OCI-LY7 (cell line): ENCODE results near the gene ZMYND8.

Experiments used
- EZH2phosphoT487 ChIP-seq: fragments of 200-600 bp; sonication (generic); IDR thresholded peaks from 2 replicates; pipeline ENCODE4 v1.6.1; 2018; ENCODE audit warnings: low read depth, borderline replicate concordance, mild to moderate bottlenecking, mixed run types, antibody characterized with exemption, low read length, moderate library complexity, mixed read lengths
- TF ChIP-seq, protein P1 (sequence below): fragments of 200-600 bp; sonication (generic); conservative IDR thresholded peaks from 2 replicates; pipeline ENCODE4 v1.5.1; 2014; ENCODE audit warnings: mild to moderate bottlenecking, antibody characterized with exemption, low read length, moderate library complexity, mixed read lengths

- TF ChIP-seq, protein P1, sequence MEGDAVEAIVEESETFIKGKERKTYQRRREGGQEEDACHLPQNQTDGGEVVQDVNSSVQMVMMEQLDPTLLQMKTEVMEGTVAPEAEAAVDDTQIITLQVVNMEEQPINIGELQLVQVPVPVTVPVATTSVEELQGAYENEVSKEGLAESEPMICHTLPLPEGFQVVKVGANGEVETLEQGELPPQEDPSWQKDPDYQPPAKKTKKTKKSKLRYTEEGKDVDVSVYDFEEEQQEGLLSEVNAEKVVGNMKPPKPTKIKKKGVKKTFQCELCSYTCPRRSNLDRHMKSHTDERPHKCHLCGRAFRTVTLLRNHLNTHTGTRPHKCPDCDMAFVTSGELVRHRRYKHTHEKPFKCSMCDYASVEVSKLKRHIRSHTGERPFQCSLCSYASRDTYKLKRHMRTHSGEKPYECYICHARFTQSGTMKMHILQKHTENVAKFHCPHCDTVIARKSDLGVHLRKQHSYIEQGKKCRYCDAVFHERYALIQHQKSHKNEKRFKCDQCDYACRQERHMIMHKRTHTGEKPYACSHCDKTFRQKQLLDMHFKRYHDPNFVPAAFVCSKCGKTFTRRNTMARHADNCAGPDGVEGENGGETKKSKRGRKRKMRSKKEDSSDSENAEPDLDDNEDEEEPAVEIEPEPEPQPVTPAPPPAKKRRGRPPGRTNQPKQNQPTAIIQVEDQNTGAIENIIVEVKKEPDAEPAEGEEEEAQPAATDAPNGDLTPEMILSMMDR, result no peak
- no peak for TF ChIP-seq EZH2phosphoT487
Measured at GRCh38 chr20:47191074-47191673, 165.3 kb downstream of the ZMYND8 start.
